ENCODE results near the gene DLGAP4.

The DLGAP4 gene

GRCh38 chr20:36479938-36480337 lies 173.8 kb downstream of the DLGAP4 start:
- Mint-ChIP-seq H3K27ac (peak overlapping the region; percentile 43), H3K4me3 (no peak overlapping the region), H3K4me1 (peaks cover 29 to 41% of the 10 kb centered on the region in 2 donors), H3K27me3 (no peaks in the 10 kb centered on the region), H3K9me3 (no peaks in the 10 kb centered on the region), H3K36me3 (peaks cover 4 to 7% of the 10 kb centered on the region in 2 donors)
- no peak for DNase-seq
- ATAC-seq (replicated peaks) = no peak

- Mint-ChIP-seq H3K27me3 (no peaks in the 10 kb centered on the region), H3K4me1 (peaks cover 29 to 40% of the 10 kb centered on the region in 2 donors), H3K27ac (peak overlapping the region; percentile 43), H3K4me3 (no peak overlapping the region), H3K36me3 (peaks cover 6 to 7% of the 10 kb centered on the region in 2 donors), H3K9me3 (no peaks in the 10 kb centered on the region)
- DNase-seq (no peak), ATAC-seq (replicated peaks) (no peak)
These were observed 174.4 kb downstream of the DLGAP4 start for GRCh38 chr20:36480456-36481048.

GRCh38 chr20:36481380-36482043 lies 175.4 kb downstream of the DLGAP4 start:
- H3K36me3 Mint-ChIP-seq = peaks cover 3 to 6% of the 10 kb centered on the region in 2 donors
- no peak overlapping the region for H3K27ac Mint-ChIP-seq
- H3K27me3 Mint-ChIP-seq = no peaks in the 10 kb centered on the region
- peaks cover 35 to 48% of the 10 kb centered on the region in 2 donors for H3K4me1 Mint-ChIP-seq
- DNase-seq = no peak
- H3K9me3 Mint-ChIP-seq = no peaks in the 10 kb centered on the region
- no peak overlapping the region for H3K4me3 Mint-ChIP-seq
- ATAC-seq (replicated peaks) = no peak

GRCh38 chr20:36482044-36482473 lies 175.9 kb downstream of the DLGAP4 start:
- no peak overlapping the region for H3K27ac Mint-ChIP-seq
- H3K27me3 Mint-ChIP-seq = no peaks in the 10 kb centered on the region
- no peak for ATAC-seq (replicated peaks)
- DNase-seq = no peak
- H3K4me3 Mint-ChIP-seq = no peak overlapping the region
- H3K9me3 Mint-ChIP-seq = no peaks in the 10 kb centered on the region
- H3K4me1 Mint-ChIP-seq = peaks cover 38 to 53% of the 10 kb centered on the region in 2 donors
- peaks cover 3 to 6% of the 10 kb centered on the region in 2 donors for H3K36me3 Mint-ChIP-seq

- DNase-seq (no peak), ATAC-seq (replicated peaks) (no peak)
- no peaks in the 10 kb centered on the region for H3K27me3 Mint-ChIP-seq
- H3K36me3 Mint-ChIP-seq = peaks cover 0 to 6% of the 10 kb centered on the region in 2 donors
- no peak overlapping the region for H3K4me3 Mint-ChIP-seq
- H3K4me1 Mint-ChIP-seq = peaks cover 37 to 54% of the 10 kb centered on the region in 2 donors
- no peaks in the 10 kb centered on the region for H3K9me3 Mint-ChIP-seq
- no peak overlapping the region for H3K27ac Mint-ChIP-seq
These were observed 177.2 kb downstream of the DLGAP4 start for GRCh38 chr20:36483209-36483918.

GRCh38 chr20:36483919-36484808 lies 178.0 kb downstream of the DLGAP4 start:
- ATAC-seq (replicated peaks) = no peak
- DNase-seq = no peak
- Mint-ChIP-seq H3K27me3 (no peaks in the 10 kb centered on the region), H3K36me3 (peaks cover 0 to 6% of the 10 kb centered on the region in 2 donors), H3K4me1 (peaks cover 34 to 49% of the 10 kb centered on the region in 2 donors), H3K4me3 (no peak overlapping the region), H3K27ac (peak overlapping the region; percentile 65), H3K9me3 (no peaks in the 10 kb centered on the region)

- no peak for ATAC-seq (replicated peaks)
- Mint-ChIP-seq H3K9me3 (no peaks in the 10 kb centered on the region), H3K27me3 (no peaks in the 10 kb centered on the region), H3K4me1 (peaks cover 33 to 48% of the 10 kb centered on the region in 2 donors), H3K27ac (no peak overlapping the region), H3K36me3 (peaks cover 3 to 4% of the 10 kb centered on the region in 2 donors), H3K4me3 (no peak overlapping the region)
- DNase-seq = no peak
These were observed 179.1 kb downstream of the DLGAP4 start for GRCh38 chr20:36485286-36485685.

GRCh38 chr20:36487069-36487468 lies 180.9 kb downstream of the DLGAP4 start:
- Mint-ChIP-seq H3K4me3 (no peak overlapping the region), H3K36me3 (peaks cover 3 to 4% of the 10 kb centered on the region in 2 donors), H3K4me1 (peaks cover 39 to 62% of the 10 kb centered on the region in 2 donors), H3K27me3 (no peaks in the 10 kb centered on the region), H3K27ac (no peak overlapping the region), H3K9me3 (no peaks in the 10 kb centered on the region)
- DNase-seq (no peak), ATAC-seq (replicated peaks) (no peak)

GRCh38 chr20:36490191-36490590 lies 184.1 kb downstream of the DLGAP4 start:
- H3K36me3 Mint-ChIP-seq = peaks cover 3 to 4% of the 10 kb centered on the region in 2 donors
- ATAC-seq (replicated peaks) = no peak
- peaks cover 32 to 62% of the 10 kb centered on the region in 2 donors for H3K4me1 Mint-ChIP-seq
- no peaks in the 10 kb centered on the region for H3K27me3 Mint-ChIP-seq
- no peak overlapping the region for H3K27ac Mint-ChIP-seq
- H3K9me3 Mint-ChIP-seq = no peaks in the 10 kb centered on the region
- no peak overlapping the region for H3K4me3 Mint-ChIP-seq
- DNase-seq = no peak

- Mint-ChIP-seq H3K27me3 (no peaks in the 10 kb centered on the region), H3K4me1 (peaks cover 23 to 51% of the 10 kb centered on the region in 2 donors), H3K27ac (peak overlapping the region; percentile 63), H3K4me3 (no peak overlapping the region), H3K9me3 (no peaks in the 10 kb centered on the region), H3K36me3 (peaks cover 6 to 14% of the 10 kb centered on the region in 2 donors)
- ATAC-seq (replicated peaks) = peak; percentile 79 to 84
- no peak for DNase-seq
These were observed 185.9 kb downstream of the DLGAP4 start for GRCh38 chr20:36491901-36492617.

- no peaks in the 10 kb centered on the region for H3K27me3 Mint-ChIP-seq
- no peak for ATAC-seq (replicated peaks)
- H3K4me3 Mint-ChIP-seq = no peak overlapping the region
- peaks cover 14 to 23% of the 10 kb centered on the region in 2 donors for H3K36me3 Mint-ChIP-seq
- no peaks in the 10 kb centered on the region for H3K9me3 Mint-ChIP-seq
- peaks cover 20 to 45% of the 10 kb centered on the region in 2 donors for H3K4me1 Mint-ChIP-seq
- no peak overlapping the region for H3K27ac Mint-ChIP-seq
- no peak for DNase-seq
These were observed 187.1 kb downstream of the DLGAP4 start for GRCh38 chr20:36493051-36493800.

GRCh38 chr20:36493801-36494114 lies 187.6 kb downstream of the DLGAP4 start:
- H3K27me3 Mint-ChIP-seq = no peaks in the 10 kb centered on the region
- H3K4me3 Mint-ChIP-seq = no peak overlapping the region
- DNase-seq (no peak), ATAC-seq (replicated peaks) (no peak)
- no peak overlapping the region for H3K27ac Mint-ChIP-seq
- peaks cover 17 to 29% of the 10 kb centered on the region in 2 donors for H3K36me3 Mint-ChIP-seq
- peaks cover 20 to 45% of the 10 kb centered on the region in 2 donors for H3K4me1 Mint-ChIP-seq
- no peaks in the 10 kb centered on the region for H3K9me3 Mint-ChIP-seq
